HG03565 (cell line): Measurements from ENCODE around the gene TESMIN.

Experiments
- ATAC-seq: cut with Tn5 transposase; IDR thresholded peaks from one replicate; pipeline ENCODE4 v1.9.1; 2021; ENCODE audit warnings: mild to moderate bottlenecking, moderate library complexity; ENCODE audit not compliant: unreplicated experiment

TESMIN gene, protein sequence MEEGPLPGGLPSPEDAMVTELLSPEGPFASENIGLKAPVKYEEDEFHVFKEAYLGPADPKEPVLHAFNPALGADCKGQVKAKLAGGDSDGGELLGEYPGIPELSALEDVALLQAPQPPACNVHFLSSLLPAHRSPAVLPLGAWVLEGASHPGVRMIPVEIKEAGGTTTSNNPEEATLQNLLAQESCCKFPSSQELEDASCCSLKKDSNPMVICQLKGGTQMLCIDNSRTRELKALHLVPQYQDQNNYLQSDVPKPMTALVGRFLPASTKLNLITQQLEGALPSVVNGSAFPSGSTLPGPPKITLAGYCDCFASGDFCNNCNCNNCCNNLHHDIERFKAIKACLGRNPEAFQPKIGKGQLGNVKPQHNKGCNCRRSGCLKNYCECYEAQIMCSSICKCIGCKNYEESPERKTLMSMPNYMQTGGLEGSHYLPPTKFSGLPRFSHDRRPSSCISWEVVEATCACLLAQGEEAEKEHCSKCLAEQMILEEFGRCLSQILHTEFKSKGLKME

DNA sequence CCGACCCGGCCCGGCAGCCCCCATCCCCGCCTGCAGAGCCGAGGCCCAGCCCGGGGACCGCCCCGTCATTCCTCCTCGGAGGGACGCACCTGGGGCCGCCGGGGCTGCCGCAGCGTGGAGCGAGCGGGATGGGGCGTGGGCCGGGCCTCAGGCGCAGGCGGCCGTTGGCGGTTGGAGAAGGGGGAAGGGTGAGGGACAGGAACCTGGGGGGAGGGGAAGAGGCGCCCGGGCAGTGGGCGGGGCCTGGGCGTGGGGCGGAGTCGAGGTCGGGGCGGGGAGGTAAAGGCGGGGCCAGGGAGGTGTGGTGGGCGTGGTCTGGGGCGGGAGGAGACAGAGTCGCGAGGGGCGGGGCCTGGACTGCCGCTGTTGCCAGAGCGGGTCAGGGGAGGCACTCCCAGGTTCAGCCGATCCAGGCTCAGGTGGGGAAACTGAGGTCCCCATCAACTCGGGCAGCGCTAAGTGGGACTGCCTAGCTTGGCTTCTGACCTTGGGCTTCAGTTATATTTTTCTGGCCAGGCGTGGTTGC, at the start of gene TESMIN:
TESMIN (minus strand) TSS at position 190 of the 526 bp plus-strand sequence. CDS start 860 bp downstream, outside the sequence.
- no peak for ATAC-seq

DNA sequence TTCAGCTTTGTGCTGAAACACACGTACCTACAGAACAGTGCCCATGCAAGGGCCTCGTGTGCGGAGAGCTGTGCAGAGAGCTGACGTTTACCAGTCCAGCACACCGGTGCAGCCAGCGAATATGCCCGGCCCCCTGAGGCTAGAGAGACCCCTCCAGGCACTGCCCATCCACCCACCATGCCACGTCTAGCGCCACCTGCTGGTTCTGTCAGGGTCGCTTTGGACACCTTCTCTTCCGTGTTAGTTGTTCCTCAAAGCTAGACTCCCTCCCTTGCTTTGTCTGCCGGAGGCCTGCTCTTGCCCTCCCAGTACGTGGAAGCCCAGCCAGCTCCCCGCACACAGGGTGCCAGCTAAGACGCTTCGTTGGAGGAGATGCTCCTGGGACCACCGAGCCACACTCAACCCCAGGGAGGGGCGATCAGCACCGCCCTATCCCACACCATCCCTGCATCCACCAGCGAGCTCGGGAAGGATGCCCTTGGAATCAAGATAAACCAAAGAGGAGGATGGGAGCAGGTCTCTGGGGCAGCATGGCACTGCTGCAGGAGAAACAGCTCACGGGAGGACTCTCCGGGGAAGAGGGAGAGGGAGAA, 47.0 kb upstream of the TESMIN start:
- no peak for ATAC-seq

DNA sequence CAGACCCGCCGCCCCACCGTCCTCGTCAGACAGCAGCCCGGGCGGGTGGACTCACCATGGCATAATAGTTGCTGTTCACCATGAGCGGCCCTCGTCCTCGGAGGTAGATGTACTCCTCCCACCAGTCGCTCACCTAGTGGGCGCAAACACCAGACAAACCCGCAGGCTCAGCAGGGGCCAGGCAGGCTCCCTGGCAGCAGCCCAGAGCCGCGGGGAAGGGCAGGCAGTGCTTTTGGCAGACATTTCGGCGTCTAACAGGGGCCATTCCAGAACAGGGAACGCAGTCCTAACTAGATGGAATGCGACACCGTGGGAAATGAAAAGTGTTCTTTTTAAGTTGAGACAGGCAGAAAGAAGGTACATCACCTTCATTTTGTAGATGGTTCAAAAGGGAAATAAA, 45.5 kb upstream of the TESMIN start:
- no peak for ATAC-seq

DNA sequence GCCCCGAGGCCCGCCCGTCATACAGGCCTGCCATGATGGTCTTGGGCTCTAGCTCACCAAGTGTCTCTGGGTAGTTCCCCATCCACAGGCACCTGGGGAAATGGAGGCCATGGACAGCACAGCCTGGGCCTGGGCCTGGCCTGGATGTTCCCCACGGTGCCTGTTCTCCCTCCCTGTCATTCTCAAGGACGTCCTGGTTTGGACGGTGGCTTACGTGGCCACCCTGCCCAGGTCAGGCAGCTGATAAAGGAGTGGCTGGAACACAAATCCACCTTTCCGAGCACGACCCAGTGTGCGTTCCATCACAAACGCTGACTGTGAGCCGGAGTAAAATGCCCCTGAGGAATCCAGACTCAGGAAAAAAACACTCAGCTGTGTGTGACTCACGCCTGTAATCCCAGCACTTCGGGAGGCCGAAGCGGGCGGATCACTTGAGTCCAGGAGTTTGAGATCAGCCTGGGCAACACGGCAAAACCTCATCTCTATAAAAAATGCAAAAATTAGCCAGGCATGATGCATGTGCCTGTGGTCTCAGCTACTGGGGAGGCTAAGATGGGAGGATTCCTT, 41.2 kb upstream of the TESMIN start:
- no peak for ATAC-seq

DNA sequence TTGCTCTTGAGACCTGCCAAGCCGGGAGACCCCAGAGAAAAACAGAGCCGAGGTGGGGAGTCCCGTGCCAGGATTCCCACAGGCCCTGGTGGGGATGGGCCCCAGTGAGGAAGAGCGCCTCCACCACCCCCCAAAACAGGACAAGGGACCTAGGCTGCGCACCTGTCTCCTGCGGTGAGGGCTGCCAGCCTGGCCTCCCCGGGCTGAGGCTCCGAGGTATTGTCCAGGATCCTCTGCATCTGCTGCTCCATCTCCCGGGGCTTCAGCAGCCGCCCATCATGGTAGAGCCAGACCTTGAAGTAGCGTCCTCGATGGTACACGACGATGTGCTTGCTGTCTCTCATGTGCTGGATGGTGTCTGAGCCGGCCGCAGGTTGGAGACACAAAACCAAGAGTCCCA, 33.3 kb upstream of the TESMIN start:
- ATAC-seq: no peak

DNA sequence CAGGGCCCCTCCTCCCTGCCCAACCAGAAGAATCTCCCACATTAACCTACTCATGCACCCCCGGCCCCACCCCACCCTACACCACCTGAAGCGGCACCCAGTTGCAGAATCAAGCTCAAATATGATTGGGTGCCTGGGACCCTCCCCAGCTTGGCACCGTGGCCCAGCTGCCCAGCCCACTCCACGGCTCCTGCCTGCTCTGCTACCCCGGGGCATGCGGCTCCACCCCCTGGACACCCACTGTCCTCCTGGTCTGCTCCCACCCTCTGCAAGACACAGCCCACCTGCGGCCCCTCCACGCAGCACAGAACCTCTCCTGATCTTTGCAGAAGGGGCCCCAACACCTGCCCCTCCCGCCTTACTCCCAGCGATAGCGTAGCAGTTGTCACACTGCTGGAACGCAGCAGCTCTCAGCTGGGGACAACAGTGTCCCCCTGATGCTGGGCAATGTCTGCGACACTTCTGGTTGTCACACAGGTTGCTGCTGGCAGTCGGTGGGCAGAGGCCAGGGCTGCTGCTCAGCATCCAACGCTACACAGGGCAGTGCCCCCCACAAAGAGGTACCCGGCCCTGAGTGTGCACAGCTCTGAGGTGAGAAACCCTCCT, 32.0 kb upstream of the TESMIN start:
- ATAC-seq: no peak

DNA sequence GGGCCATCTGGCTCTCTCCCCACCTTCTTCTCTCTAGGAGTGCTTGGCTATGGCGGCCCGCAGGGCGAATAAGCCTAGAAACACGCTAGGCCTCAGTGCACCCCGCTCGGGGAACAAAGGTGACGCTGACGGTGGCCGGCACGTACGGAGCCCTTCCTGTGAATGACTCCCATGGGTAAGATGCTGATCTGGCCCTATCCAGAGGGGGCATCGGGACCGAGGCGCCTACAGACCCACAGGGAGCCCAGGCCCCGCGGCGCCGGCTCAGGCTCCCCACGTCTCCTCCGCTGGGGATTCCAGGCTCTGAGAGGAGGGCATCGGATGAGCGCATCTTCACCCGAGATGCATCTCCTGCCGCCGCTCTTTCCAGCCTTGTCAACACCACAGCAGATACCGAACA, 31.4 kb upstream of the TESMIN start:
- no peak for ATAC-seq

DNA sequence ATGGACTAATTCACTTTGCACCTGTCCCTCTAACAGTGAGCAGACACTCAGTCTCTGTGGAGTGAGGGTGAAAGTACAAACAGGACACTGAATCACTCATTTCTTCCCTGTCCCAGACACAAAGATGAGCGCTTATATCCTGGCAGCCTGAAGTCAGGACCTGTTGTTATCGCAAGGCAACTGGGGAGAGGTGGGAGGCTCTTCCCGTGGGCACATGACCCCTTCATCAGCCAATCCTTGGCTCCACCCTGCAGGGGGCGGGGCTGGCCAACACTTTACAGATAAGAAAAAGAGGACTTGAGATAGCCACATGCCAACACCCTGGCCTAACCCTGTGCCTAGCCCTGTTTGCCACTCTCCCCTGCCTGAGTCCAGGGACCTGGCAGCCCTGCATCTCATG, 29.5 kb upstream of the TESMIN start:
- ATAC-seq: no peak

DNA sequence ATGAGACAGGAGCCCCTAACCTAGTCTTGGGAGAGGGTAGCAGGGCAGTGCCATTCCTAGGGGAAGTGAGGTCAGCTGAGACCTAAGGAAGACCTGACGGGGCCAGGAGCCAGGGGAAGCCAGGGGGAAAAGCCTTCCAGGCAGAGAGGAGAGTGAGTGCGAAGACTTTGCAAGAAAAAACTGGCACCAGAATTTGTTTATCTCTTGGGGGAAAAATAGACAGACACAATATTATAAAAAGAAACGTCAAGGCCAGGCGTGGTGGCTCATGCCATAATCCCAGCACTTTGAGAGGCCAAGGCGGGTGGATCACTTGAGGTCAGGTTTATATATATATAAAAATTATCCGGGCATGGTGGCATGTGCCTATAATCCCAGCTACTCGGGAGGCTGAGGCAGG, 26.9 kb upstream of the TESMIN start:
- ATAC-seq: no peak

DNA sequence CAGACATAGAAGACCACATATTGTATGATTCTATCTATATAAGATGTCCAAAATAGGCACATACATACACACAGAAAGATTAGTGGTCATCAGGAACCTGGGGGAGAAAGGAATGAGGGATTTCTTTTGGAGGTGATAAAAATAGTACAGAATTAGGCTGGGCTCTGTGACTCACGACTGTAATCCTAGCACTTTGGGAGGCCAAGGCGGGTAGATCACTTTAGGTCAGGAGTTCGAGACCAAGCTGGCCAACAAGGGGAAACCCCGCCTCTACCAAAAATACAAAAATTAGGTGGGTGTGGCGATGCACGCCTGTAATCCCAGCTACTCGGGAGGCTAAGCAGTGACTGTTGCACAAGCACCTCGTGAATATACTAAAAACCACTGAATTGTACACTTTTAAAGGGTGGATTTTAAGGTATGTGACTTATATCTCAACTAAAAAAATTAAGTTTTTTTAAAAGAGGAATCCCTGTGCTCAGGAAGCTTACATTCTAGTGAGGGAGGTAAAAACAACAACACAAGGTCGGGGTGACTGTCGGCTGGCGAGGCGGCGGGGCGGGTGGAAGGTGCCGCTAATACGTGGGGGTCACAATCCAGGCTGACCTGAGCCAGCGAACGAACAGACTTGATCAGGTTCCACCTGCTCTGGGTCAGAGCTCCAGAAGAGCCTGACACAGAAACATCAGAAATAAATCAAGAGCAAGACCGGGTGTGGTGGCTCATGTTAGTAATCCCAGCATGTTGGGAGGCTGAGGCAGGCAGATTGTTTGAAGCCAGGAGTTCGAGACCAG, 25.3 kb upstream of the TESMIN start:
- no peak for ATAC-seq

DNA sequence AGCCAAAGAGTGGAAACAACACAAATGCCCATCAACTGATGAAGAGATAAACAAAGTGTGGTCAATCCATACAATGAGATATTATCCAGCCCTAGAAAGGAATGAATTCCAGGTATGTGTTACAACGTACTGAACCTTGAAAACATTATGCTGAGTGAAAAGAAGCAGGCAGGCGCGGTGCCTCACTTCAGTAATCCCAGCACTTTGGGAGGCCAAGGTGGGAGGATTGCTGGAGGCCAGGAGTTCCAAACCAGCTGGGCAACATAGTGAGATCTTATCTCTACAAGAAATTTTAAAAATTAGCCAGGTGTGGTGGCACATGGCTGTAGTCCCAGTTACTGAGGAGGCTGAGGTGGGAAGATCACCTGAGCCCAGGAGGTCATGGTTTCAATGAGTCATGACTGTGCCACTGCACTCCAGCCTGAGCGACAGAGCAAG, 24.6 kb upstream of the TESMIN start:
- no peak for ATAC-seq

DNA sequence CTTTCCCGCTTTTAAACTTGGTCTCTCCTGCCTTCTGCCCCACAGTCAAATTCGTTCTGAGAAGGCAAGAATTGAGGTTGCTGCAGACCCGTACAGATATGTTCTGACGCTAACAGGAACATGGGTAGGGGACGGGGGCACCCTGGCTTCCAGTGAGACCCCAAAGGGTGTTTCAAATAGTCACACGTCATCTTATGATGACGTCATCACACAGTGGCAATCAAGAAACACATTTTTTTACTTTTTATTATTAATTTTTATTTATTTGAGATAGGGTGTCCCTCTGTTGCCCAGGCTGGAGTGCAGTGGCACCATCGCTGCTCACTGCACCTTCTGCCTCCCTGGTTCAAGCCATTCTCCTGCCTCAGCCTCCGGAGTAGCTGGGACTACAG, 22.9 kb upstream of the TESMIN start:
- ATAC-seq: no peak

DNA sequence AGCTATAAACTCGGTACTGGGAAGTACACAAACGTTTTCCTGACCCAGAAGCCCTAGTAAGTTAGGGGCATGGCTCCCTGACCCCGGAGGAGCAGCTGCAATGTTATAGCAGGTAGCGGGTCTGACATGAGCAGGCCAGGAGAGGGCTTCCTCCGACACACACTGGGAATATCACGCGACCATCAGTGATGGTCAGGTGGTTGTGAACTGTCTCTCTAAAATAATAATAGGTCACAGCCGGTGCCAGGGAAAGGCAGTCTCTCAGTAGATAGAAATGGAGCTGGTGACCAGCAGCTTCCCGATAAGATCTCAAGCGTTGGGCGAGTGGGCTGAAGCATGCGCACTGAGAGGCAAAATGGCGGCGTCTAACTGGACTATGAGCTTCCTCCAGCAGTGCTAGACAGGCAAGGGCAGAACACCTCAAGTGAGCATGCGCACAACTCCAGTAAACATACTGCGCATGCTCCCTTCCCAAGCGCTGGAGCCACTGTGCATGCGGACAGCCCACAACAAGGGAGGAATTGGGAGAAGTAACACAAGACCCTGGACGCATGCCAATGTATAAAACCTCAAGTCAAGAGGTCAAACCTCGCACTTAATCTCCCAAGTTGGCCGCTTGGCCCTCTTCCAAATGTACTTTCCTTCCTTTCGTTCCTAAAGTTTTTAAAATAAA, 22.3 kb upstream of the TESMIN start:
- ATAC-seq: no peak

DNA sequence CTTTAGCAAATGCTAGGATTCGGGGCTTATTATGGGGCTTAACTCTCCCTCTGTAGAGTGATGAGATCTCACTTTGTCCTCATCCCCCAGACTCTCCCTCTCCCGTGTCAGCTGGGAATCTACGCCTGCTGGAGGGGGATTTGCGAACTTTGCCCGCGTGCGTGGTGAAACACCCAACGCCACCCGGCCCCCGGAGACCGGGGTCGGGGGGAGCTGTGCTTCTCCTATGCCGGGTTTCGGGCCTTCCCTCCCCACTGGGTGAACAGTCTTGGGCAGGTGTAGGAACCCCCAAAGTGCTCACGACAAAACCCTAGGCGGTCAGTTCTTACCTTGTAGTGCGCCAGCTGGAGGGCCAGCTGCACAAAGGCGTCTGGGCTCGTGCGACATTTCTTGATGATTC, 21.6 kb upstream of the TESMIN start:
- no peak for ATAC-seq

DNA sequence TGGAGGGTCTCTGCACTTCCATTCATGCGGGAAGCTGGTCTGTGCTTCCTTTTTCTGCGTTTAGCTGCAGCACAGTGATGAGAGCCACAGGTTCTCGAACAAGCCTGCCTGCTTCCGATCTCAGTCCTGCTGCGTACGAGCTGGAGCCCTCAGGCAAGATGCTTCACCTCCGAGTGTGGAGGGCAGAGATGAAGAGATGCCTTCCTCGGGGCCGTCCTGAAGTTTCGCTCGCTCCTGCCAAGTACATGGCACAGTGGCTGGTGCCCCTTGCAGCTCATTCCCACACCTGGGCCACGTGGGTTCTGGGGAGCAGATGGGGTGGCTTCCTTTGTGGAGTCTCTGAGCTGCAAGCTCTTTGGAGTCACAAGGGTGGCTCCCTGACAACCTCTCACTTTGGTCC, 19.5 kb upstream of the TESMIN start:
- no peak for ATAC-seq

DNA sequence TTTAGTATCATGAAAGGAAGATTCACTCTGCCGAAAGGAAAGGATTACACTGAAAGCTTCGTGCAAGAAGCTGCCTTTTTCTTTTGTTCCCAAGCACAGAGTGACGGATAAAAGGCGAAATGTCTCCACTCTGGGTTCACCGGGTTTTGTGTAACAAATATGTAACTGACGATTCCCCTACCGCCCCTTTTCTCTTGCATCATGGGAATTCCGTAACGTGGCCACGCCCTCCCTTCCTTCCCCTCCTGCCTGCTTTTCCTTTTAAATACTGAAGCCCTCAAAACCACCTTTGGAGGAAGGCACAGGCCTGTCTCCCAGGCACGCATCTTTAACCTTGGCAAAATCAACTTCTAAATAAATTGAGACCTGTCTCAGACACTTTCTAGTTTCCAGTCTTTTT, 16.4 kb upstream of the TESMIN start:
- no peak for ATAC-seq

DNA sequence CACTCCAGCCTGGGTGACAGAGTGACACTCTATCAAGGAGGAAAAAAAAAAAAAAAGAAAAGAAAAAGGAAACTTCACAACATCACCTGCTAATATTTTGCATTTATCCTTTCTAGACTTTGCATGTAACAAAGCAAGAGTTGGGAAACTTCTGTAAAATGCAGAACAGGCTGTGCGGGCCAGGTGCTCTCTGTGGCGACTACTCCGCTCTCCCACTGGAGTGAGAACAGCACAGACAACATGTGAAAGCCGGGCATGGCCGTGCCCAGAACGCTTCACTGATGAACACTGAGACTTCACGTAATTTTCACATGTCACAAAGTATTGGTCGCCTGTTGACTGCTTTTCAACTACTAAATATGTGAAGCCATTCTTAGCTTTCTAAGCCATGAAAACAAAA, 15.5 kb upstream of the TESMIN start:
- ATAC-seq: no peak

DNA sequence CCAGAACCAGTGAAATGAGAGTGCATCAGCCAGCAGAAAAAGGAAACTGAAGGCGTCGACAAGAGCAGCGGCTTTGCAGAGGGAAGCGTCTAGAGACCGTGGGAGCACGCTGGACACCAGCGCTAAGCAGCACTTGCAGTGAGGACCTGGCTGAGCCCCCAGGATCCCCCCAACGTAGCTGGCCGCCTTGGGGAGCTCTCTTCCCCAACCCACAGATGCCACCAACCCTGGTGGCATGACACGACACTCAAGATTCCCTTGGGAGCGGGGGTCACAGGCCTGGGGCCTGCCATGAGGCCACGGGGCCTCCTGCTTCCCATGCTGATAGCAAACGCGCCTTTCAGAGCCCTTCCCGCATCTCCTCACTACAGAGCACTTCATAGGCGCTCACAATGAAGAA, 13.4 kb upstream of the TESMIN start:
- ATAC-seq: no peak

DNA sequence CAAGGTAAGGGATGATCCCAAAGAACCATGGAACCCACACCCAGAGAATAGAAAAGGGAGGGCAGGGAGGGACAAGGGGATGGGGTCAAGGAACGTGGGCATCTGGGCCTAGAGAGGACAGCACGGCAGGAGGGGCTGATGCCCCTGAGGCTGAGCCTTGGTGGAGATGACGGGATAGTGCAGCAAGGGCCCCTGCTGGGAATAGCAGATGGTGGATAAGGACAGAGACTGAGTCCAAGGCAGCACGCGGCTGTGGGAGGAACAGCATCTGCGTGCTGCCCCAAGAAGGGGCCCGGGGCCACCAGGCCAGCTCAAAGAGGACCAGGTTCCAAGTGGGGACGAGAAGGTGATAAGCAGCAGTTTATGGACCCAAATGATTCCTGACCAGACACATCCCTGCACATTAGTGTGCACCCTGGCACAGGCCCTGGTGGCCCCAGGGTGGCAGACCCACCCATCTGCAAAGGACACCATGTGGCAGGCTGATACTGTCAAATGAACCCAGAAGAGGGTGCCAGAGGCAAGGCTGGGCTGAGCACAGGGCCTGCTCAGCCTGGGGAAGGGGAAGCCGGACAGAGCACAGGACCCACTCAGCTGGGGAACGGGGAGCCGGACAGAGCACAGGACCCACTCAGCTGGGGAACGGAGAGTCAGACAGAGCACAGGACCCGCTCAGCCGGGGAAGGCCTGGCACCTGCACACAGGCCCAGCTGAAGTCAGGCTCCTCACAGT, 12.8 kb upstream of the TESMIN start:
- ATAC-seq: no peak
